ENCODE results near the gene ITLN1.
"Not testable (repeated sequence)": the region's sequence is repeated elsewhere in the genome, so short reads cannot be mapped to it uniquely, and the experiment has no call there.

The ITLN1 gene

DNA sequence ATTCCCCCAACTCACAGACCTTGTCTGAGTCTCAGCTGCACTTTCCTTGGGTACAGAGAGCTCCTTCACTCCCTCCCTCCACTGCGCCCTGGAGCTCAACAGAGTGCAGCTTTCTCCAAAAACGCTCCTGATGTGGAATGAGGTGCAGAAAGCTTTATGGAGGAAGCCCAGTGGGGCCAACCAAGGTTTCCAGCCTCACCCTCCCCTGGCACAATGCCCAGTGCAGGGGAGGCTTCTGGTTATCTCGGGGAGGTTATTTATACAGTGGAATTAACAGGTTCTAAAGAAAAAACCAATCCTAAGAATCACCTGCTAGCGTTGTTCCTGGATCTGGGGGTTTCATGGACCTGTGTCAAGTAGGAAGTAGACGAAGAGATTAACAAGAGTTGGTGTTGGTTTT is at the start of gene ITLN1:
Gene ITLN1 (minus strand): TSS at position 139 of the 400 bp plus-strand sequence. CDS start 303 bp downstream, outside the sequence.
- DNase-seq (ENCODE audit: insufficient read length, low spot score): no peak
- FAIRE-seq: no peak
- no peak for TF ChIP-seq POLR2A (IDR thresholded peaks at IDR 0.05; ENCODE audit: low read depth, low read length)

DNA sequence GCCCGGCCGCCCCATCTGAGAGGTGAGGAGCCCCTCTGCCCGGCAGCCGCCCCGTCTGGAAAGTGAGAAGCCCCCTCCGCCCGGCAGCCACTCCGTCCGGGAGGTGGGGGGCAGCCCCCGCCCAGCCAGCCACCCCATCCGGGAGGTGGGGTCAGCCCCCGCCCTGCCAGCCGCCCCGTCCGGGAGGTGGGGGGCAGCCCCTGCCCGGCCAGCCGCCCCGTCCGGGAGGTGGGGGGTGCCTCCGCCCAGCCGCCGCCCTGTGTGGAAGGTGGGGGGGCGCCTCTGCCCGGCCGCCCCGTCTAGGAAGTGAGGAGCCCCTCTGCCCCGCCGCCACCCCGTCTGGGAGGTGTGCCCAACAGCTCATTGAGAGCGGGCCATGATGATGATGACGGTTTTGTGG is 48.3 kb upstream of the ITLN1 start:
- DNase-seq (ENCODE audit: insufficient read length, low spot score); FAIRE-seq: not testable (repeated sequence)

DNA sequence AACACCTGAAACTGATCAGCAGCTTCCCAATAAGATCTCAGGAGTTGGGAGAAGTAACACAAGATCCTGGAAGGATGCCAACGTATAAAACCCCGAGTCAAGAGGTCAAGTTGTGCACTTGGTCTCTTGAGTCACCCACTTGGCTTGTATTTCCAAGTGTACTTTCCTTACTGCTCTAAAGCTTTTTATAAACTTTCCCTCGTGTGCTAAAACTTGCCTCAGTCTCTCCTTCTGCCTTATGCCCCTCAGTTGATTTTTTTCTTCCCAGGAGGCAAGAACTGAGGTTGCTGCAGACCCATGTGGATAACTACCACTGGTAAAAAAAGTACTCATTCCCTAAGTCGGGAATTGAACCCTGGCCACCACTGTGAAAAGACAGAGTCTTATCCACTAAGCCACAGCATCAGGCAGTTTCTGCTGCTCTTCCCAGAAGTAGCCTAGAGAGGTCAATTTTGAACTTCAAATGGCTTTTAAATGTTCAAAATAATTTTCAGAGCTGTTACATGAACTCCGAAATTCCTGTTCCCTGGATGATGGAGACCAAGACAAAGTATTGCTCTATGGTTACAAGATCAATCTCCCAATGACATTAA is 40.8 kb upstream of the ITLN1 start:
- FAIRE-seq (no peak), DNase-seq (ENCODE audit: insufficient read length, low spot score) (no peak)
- TF ChIP-seq POLR2A (IDR thresholded peaks at IDR 0.05; ENCODE audit: low read depth, low read length): no peak

DNA sequence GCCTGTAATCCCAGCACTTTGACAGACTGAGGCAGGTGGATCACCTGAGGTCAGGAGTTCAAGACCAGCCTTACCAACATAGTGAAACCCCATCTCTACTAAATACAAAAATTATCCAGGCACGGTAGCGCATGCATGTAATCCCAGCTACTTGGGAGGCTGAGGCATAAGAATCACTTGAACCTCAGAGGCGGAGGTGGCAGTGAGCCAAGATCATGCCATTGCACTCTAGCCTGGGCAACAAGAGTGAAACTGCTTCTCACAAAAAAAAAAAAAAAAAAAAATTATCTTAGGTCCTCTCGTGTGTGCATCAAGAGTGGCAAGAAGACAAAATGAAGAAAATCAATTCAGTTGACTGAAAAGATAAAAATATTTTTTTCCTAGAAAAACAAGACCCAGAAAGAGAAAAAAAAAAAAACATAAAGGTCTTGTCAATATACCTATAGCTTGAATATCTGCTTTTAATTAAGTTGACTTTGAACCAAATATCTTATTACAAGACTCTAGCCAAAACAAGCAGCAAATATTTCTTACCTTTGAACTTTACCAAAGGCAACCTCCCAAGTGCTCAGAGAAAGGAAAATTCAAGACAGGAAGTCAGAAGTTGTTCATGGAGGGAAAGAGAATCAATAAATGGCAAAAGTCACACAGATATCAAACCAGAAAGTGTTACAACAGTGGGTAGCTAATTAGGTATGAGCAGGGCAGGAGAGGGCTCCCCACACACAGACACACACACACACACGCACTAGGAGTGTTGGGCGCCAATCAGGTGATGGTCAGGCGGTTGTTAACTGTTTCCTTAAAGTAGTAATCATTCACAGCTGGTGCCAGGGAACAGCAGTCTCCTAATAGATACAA is 40.0 kb upstream of the ITLN1 start:
- no peak for FAIRE-seq
- DNase-seq (ENCODE audit: insufficient read length, low spot score): no peak

DNA sequence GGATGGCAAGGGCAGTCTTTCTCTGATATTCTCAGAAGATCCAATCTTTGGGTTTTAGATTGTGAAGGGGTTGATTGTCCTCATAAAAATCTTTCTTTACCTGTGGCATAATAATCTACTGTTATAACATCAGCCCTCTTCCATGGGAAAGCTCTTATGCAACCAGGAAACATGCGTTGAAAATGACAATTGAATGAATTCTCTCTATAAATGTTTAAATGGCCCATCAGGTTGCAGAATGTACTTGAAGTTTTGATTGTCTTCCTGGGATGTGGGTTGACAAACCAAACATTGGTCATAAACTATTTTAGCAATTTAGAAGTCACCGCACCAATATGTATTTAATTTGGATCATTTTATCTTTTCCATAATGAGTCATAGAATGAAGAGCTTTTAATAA is 31.7 kb upstream of the ITLN1 start:
- TF ChIP-seq POLR2A (IDR thresholded peaks at IDR 0.05; ENCODE audit: low read depth, low read length): no peak
- FAIRE-seq (no peak), DNase-seq (ENCODE audit: insufficient read length, low spot score) (no peak)

More for the DNA sequence above, 40.0 kb upstream of the ITLN1 start:
- no peak for TF ChIP-seq POLR2A (IDR thresholded peaks at IDR 0.05; ENCODE audit: low read depth, low read length)

DNA sequence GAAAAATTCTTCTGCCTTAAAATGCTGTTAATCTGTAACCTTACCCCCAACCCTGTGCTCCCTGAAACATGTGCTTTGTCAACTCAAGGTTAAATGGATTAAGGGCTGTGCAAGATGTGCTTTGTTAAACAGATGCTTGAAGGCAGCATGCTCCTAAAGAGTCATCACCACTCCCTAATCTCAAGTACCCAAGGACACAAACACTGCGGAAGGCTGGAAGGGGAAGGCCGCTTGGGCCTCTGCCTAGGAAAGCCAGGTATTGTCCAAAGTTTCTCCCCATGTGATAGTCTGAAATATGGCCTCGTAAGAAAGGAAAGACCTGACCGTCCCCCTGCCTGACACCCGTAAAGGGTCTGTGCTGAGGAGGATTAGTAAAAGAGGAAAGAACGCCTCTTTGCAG is 28.2 kb upstream of the ITLN1 start:
- not testable (repeated sequence) for FAIRE-seq; DNase-seq (ENCODE audit: insufficient read length, low spot score)

DNA sequence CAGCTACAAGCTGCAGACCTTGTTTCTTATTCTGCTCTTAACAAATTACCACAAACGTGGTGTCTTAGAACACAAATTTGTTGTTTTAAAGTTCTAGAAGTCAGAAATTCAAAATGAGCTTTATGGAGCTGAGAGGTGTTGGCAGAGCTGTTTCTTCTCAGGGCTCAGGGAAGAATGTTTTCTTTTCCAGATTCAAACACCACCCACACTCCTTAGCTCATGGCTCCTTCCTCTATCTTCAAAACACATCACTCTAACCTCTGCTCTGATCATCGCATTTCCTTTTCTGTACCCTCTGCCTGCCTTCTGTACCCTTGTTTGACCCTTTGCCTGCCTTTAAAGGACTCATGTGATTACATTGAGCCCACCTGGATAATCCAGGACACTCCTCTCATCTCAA is 26.9 kb upstream of the ITLN1 start:
- FAIRE-seq: no peak
- no peak for DNase-seq (ENCODE audit: insufficient read length, low spot score)
- no peak for TF ChIP-seq POLR2A (IDR thresholded peaks at IDR 0.05; ENCODE audit: low read depth, low read length)

DNA sequence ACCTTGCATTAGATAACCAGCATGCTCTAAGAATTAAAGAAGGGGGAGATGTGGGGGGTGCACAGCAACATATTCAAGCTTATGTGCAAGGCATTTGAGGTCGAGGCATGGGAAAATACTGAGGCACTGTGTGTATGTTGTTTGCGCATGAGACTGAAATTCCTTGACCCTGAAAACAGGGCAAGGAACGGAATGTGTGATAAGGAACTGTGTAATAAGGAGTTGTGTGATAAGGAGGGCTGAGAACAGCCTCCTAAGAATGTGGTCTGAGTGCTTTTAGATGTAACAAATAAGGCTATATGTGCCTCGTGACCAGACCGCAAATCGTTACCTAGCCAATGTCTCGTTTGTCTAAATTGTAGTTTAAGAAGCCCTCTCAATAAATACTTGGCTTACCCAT is 26.5 kb upstream of the ITLN1 start:
- no peak for TF ChIP-seq POLR2A (IDR thresholded peaks at IDR 0.05; ENCODE audit: low read depth, low read length)
- DNase-seq (ENCODE audit: insufficient read length, low spot score) (no peak), FAIRE-seq (no peak)

DNA sequence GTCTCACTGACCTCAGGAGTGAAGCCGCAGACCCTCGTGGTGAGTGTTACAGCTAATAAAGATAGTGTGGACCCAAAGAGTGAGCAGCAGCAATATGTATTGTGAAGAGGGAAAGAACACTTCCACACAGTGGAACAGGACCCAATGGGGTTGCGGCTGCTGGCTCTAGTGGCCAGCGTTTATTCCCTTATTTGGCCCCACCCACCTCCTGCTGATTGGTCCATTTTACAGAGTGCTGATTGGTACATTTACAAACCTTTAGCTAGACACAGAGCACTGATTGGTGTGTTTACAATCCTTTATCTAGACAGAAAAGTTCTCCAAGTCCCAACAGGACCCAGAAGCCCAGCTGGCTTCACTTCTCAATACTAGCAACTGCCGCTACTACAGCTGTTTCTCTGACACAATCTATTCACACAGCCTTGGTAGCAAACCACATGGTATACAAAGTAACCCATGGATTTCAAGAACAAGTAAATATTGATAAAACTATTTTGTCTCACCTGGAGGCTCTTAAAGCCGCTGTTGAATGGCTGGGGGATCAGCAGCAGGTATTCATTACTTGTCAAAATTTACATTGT is 25.3 kb upstream of the ITLN1 start:
- no peak for TF ChIP-seq POLR2A (IDR thresholded peaks at IDR 0.05; ENCODE audit: low read depth, low read length)

DNA sequence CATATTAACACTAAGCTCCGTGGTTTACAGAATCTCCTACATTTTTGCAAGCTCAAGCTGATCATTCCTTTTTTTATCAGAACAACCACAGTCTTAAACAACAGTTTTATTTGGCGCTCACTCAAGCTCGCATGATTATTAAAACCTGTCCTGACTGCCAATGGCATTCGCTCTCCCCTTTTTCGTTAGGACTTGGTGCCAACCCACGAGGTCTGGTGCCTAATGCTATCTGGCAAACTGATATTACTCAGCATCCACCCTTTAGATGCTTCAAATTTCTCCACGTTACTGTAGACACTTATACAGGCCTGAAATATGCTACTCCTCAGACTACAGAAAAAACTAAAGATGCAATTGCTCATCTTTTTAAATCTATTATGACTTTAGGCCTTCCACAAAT is 23.0 kb upstream of the ITLN1 start:
- TF ChIP-seq POLR2A (IDR thresholded peaks at IDR 0.05; ENCODE audit: low read depth, low read length): no peak
- DNase-seq (ENCODE audit: insufficient read length, low spot score) (no peak), FAIRE-seq (no peak)

More for the DNA sequence above, 25.3 kb upstream of the ITLN1 start:
- FAIRE-seq (no peak), DNase-seq (ENCODE audit: insufficient read length, low spot score) (no peak)

DNA sequence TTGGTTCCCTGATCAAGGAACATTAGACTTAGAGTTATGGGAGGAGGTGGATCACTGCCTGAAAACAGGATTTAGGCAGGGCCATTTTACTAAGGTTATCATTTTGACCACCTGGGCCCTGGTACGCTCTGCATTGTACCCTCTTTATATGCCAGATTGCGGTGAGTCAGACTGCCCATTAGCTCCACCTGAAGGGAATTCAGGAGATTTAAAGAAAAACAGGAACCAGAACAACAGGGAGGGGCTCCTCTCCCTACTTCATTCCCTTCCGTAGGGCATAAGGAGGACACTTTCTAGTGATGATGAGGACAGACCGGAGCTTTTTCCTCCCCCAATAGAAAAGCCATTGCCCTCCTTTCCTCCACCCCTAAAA is 20.6 kb upstream of the ITLN1 start:
- no peak for TF ChIP-seq POLR2A (IDR thresholded peaks at IDR 0.05; ENCODE audit: low read depth, low read length)
- DNase-seq (ENCODE audit: insufficient read length, low spot score): no peak
- no peak for FAIRE-seq

DNA sequence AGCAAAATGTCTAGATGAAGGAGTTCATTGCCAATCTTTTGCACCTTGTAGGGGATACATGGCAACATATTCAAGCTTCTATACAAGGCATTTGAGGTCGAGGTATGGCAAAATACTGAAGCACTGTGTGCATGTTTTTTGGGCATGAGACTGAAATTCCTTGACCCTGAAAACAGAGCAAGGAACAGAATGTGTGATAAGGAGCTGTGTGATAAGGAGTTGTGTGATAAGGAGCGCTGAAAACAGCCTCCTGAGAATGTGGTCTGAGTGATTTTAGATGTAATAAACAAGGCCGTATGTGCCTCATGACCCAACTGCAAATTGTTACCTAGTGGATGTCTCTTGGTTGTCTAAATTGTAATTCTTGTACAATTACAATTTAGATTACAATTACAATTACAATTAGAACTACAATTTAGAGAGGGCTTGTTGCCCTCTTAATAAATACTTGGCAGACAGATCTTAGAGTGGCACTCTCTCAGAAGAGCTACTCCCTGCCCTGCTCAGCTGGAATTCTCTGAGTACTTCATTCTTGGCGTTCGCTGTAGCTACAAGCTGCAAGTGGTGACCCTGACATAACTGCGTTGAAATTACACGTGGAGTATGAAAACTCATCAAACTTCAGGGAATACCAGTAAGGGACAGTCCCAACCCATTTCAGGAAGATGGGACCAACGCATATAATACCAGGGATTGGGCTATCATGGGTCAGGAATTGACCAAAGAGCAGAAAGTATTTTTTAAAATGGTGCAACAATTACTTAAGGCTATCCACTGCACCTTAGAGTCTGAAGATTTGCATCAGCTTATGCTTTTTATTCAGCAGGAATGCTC is 20.0 kb upstream of the ITLN1 start:
- TF ChIP-seq POLR2A (IDR thresholded peaks at IDR 0.05; ENCODE audit: low read depth, low read length): no peak

DNA sequence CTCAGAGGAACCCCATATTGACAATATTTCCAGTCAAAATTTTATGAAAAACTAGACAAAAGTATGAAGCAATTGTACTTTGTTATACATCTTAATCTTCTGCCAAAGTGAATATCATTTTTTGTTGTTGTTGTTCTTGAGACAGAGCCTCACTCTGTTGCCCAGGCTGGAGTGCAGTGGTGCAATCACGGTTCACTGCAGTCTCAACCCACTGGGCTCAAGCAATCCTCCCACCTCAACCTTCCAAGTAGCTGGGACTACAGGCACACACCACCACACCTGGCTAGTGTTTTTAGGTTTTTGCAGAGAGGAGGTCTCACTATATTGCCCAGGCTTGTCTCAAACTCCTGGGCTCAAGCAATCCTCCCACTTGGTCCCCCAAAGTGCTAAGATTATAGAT is 17.3 kb upstream of the ITLN1 start:
- not testable (repeated sequence) for DNase-seq (ENCODE audit: insufficient read length, low spot score); FAIRE-seq

More for the DNA sequence above, 20.0 kb upstream of the ITLN1 start:
- FAIRE-seq: no peak
- DNase-seq (ENCODE audit: insufficient read length, low spot score): no peak

DNA sequence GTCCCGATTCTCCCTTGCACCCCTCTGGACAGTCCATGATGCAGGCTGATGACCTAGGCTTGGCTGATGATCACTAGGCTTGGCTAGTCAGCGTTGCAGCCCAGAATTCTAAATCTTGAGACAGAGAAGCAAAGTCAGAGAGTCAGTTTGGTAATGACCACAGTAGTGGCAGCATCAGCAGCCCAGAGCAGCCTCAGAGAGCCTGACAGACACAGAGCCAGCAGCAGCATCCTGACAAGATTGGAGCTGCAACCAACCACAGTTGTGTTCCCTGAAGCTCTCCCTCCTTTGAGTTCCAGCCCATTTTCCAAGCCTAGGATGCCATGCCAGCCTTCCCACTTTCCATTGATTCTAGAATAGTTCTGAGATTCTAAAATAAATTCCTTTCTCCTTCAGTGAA is 16.8 kb upstream of the ITLN1 start:
- FAIRE-seq: no peak
- TF ChIP-seq POLR2A (IDR thresholded peaks at IDR 0.05; ENCODE audit: low read depth, low read length): no peak
- no peak for DNase-seq (ENCODE audit: insufficient read length, low spot score)

DNA sequence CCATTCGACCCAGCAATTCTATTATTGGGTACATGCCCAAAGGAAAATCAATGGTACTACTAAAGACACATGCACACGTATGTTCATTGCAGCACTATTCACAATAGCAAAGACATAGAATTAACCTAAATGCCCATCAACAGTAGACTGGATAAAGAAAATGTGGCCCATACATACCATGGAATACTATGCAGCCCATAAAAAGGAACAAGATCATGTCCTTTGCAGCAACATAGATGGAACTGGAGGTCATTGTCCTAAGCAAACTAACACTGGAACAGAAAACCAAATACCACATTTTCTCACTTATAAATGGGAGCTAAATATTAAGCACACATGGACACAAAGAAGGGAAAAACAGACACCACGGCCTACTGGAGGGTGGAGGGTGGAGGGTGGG is 15.7 kb upstream of the ITLN1 start:
- not testable (repeated sequence) for FAIRE-seq; DNase-seq (ENCODE audit: insufficient read length, low spot score)

DNA sequence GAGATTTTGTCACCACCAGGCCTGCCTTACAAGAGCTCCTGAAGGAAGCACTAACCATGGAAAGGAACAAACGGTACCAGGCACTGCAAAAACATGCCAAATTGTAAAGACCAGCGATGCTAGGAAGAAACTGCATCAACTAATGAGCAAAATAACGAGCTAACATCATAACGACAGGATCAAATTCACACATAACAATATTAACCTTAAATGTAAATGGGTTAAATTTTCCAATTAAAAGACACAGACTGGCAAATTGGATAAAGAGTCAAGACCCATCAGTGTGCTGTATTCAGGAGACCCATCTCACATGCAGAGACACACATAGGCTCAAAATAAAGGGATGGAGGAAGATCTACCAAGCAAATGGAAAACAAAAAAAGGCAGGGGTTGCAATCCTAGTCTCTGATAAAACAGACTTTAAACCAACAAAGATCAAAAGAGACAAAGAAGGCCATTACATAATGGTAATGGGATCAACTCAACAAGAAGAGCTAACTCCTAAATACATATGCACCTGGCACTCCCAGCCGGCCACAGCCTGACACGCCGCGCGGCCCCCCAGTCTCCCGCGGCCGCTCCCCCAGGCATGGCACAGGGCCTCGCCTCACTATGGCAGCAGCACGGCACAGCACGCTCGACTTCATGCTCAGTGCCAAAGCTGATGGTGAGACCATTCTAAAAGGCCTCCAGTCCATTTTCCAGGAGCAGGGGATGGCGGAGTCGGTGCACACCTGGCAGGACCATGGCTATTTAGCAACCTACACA is 9.6 kb upstream of the ITLN1 start:
- not testable (repeated sequence) for FAIRE-seq

More for the DNA sequence above, 9.6 kb upstream of the ITLN1 start:
- not testable (repeated sequence) for DNase-seq (ENCODE audit: insufficient read length, low spot score)
